Stimulated activated CD4-positive, alpha-beta T cell treated with anti-CD3 and anti-CD28 coated beads, TNF-alpha, amount 100 ng/mL, for 1 hour (primary cell): ENCODE measurements around the gene APOL4.
A peak's percentile ranks its signal among the peaks of the same experiment; 100 is the strongest.
"Not testable (repeated sequence)": the region's sequence is repeated elsewhere in the genome, so short reads cannot be mapped to it uniquely, and the experiment has no call there.

Source experiments
- DNase-seq, 3 donors: peaks; one replicate each; pipeline ENCODE4 v3.0.0-alpha.2; 2020; ENCODE audit warnings: low read depth in 3 of 3, low spot score in 1 of 3

Gene APOL4

GRCh38 chr22:36185828-36186624 is 15.6 kb downstream of the APOL4 start:
- DNase-seq = no peak

GRCh38 chr22:36184433-36185025 is 17.1 kb downstream of the APOL4 start:
- no peak for DNase-seq

DNA sequence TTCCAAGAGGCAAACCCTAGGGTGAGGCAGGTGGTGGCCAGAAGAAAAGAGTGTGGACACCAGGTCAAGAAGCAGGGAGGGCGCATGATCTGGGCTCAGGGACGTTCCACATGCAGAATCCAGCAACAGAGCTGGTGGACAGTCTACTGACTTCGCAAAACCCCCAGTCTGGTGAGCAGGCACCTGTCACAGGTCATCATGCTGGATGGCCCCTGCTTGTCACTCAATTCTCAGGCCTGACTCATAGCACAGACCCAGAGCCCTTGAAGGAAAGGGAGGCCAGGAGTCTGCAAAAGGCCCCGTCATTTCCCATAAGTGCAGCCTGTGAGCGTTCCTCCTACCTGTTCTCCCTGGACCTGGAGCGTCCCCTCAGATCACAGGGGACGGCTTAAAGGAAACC is 18.2 kb downstream of the APOL4 start:
- no peak for DNase-seq

GRCh38 chr22:36182857-36183256 is 18.8 kb downstream of the APOL4 start:
- DNase-seq = no peak

GRCh38 chr22:36182056-36182455 is 19.6 kb downstream of the APOL4 start:
- no peak for DNase-seq

DNA sequence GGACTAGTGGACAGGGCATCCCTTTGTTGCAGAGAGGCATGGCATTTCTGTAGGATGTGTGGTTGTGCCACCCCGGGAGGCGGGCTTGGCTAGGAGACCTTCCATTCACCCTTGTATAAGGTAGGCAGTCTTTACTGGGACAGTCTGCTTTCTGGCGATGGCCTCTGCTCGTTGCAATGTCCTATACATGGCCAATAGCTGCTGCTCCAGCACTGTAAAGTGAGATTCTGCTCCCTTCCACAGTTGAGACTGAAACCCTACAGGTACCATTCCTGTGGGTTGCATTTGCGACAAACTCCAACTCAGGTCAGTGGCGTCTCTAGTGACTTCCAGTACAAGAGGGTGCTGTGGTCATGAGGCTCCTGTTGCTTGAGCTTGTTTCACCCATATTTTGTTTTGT is 20.7 kb downstream of the APOL4 start:
- no peak for DNase-seq

DNA sequence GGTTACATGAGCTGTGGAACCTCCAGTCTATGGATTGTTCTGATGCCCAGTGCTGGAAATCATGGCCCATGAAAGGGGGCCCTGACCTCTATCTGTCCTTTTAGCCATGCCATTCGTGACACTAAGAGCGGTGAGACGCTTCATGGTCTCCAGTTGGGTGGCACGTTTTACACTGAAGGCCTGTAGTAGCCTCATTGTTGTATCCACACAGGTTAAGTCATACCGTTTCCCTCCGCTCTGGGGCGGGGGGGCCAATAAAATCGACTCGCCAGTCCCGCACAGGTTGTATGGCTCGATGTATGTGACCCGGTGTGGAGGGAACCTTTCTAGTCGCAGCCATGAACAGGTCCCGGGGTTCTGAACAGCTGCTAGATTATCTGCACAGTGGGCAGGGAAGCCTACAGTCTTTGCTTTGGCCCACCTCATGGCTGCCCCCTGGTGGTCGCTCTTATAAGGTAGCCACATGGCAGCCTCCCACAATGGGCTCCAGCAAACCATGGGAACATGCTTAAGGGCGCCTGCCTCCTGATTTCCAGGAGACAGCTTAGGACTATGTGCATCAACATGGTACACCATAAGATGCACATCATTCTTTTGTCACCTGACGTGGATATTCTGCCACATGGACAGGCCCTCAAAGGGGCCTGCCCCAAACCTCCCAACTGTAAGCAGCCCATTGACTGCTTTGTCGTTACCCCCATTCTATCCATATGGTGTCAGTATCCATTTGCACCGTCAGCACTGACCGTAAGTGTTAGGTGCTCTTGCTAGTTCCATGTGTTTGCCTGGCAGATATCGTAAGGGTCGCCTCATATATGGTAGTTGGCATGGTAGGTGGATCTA is 21.4 kb downstream of the APOL4 start:
- peak; percentile 68 to 84 (median 74) for DNase-seq

- DNase-seq = no peak
These were observed 24.4 kb downstream of the APOL4 start for GRCh38 chr22:36177160-36177559.

DNA sequence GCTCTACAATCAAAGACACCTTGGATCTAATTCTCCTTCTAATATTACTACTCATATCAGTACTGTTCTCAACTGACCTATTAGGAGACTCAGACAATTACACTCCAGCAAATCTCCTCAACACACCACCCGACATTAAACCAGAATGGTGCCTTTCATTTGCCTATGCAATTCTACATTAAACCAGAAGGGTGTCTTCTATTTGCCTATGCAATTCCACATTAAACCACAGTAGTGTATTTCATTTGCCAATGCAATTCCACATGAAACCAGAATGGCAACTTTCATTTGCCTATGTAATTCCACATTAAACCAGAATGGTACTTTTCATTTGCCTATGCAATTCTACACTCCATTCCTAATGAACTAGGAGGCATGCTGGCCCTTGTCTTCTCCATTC is 25.7 kb downstream of the APOL4 start:
- no peak for DNase-seq

DNA sequence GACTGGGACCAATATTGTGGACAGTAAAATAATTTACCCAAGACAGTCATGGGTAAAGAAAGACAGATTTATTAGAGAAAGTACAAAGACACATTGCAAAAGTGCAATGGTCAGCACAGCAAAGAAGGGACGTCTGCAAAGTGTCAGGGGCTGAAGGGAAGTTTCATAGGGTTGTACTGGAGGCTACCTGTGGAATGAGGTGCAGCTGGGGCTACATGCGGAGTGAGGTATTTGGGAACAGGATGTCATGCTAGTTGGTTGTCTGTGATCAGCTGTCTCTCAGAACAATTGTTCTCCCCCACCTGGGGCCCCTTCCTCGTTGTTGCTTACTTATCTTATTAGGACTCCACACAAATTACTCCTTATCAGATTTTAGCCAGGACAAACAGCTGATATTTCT is 29.7 kb downstream of the APOL4 start:
- no peak for DNase-seq

DNA sequence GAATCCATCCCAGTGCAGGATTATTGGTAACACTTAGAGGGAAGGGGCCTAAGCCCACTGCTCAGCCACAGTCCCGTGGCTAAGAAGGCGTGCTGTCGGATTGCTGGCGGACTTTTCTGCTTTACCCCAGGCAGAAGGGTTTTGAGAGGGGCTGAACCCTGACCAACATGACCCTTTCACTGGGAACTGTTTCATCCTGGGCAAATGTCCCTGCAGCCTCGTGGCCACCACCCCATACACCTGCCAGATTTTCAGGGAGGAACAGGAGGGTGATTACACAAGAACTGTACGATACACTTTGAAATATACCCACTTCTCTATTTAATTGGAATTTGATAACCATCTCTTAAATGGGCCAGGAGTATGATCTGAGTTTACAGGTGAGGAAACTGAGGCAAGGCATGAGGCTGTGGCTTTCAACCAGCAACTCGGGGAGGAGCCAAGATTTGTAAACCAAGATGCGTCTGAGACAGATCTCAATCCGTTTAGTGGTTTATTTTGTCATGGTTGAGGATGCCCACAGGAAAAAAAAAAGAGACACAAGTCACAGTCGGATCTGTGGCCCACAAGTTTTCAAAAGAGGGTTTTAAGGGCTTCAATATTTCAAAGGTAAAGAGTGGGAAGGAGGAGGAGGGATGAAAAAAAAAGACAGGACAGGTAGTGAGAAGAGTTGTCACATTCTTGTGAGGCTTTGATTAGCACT is 34.9 kb downstream of the APOL4 start:
- DNase-seq = no peak

DNA sequence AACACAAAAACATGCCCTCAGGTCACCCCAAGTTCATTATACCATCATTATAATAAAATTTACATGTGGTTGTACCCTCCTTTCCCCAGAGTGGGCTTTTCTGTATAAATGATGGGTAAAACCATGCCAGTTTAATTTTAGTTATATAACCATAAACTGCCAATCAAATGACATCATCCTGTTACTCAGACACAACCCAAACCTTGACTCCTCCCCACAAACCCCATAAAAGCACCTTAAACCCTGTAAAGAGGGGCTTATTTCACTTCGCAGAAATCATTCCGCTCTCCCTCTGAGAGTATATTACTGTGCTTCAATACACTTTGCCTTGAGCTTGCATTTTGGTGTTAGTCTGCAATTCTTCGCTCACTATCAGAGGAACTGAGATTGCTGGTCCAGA is 35.5 kb downstream of the APOL4 start:
- no peak for DNase-seq

DNA sequence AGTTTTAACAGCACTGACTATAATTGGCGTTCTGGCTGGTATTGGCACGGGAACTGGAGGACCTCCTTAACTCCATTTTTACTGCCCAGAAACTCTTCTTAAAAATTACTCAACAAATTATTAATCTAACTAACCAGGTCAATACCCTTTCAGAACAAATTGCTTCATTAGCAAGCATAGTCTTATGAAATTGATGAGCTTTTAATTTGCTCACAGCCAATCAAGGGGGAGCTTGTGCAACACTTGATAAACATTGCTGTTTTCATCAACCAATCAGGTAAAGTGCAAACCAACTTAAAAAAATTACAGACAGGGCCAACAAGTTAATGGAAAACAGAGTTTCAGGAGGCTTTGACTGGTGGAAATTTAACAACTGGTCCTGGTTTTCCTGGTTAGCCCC is 36.5 kb downstream of the APOL4 start:
- no peak for DNase-seq

GRCh38 chr22:36164621-36165020 is 37.0 kb downstream of the APOL4 start:
- DNase-seq = no peak

DNA sequence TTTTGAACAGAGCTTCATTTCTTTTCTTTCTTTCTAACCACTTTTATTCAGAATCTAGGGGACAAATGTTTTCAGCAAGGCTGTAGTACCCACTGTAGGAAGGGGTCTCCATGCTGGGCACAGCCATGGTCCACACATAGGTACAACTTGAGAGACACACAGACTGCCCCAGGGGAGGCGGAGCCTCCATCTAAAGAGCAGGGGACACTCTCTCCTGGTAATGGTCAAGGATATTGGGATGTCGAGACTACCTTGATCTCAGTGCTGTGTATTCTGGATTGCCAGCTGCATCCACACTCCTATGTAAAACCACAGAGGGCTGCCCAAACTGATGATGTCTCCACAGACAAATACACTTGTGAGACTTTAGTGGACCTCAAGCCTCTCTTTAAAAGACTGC is 38.1 kb downstream of the APOL4 start:
- no peak for DNase-seq

- DNase-seq = no peak
These were observed 39.2 kb downstream of the APOL4 start for GRCh38 chr22:36162127-36163034.

DNA sequence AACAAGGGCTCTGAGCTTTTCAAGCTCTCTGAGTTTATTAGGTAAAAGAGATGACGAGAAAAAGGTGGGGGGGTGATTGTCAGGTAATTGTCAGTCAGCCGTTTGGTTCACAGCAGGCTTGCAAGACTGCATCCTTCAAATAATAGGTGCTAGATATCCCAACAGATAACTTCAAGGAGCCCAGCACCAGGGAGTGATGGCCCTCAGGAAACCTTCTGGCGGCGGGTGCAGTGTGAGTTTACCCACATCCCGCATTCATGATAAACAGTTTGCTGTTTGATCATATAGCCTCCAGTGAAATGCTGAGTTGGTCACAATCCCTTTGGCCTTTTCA is 39.8 kb downstream of the APOL4 start:
- DNase-seq = not testable (repeated sequence)

DNA sequence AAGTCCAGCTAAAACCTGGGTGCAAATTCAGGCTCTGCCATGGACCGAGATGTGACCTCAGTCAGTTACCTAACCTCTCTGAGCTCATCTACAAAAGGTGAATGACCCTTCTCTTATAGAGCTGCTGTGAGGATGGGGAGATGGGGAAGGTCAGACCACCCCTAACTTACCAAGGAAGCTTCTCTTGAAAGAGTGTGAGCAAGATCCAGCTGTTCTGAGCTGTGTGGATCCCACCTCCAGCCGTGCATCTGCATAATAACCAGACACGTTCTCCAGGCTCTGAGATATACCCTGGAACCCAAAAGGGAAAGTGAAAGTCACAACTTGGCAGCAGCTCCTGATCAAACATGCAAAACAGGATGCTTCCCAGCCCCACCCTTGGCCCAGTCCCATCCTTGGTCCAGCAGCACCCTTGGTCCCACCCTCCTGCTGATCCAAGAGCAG is 41.1 kb downstream of the APOL4 start, which contains the start of gene APOL3:
Gene APOL3, minus strand, starts transcription at position 257 of the 444 bp plus-strand sequence. CDS start 11,700 bp downstream, outside the sequence.
- no peak for DNase-seq

DNA sequence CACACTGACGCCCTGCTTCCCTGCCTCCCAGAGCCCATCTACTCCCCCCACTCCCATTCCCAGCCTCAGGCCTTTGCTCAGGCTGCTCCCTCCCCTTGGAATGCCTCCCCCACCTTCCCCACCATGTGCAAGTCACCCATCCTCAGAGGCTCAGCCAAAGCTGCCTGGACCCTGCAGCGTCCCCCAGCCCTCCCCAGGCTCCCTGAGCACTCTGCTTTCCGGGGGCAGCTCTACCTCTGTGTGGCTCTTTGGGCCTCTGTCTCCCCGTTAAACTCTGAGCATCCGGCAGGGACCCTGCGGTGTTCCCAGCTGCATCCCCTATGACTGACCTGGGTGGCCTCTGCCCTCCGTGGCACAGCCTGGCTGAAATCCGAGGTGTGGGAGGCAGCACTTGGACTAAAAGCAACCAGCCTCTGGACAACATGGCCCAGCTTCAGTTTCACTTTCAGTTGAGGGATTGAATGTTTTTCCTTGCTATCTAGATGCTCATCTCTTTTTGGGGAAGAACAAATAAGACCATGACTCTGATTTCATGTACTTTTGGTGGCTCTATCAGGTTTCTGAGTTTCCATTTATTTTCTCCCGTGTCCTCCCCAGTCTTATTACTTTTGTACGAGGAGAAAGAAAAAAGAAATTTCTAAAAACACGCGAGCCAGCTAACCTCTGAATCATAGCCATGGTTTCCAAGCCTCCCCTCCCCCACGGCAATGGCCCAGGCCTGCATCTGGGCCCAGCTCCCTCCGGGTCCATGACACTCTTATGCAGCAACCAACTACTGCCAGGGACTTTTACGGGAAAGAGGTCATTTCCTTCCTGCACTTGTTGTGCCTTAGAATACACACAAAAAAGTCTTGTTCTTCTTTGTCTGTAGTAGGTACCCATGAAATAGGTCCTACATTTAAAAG is 44.8 kb downstream of the APOL4 start:
- peak; percentile 42 to 64 (median 49) for DNase-seq
